Breast epithelium (tissue), 4 donors: ENCODE results near the gene SMTNL1. TPM values are rescaled to one million over a fixed set of nuclear protein-coding genes. Genes with fewer than 3 reads are reported as not detected.

Experiments
- DNase-seq, 2 donors: peaks; one replicate each; pipeline ENCODE4 v3.0.0-alpha.2; 2019; ENCODE audit warnings: low spot score in 2 of 2
- H3K27ac ChIP-seq, 2 donors: fragments of 200-600 bp; sonication (generic) in 1 of 2; one replicate each; pipeline ENCODE4 v1.5.1; 2016 to 2019; ENCODE audit warnings: mild to moderate bottlenecking in 1 of 2
- H3K27me3 ChIP-seq, 2 donors: fragments of 200-600 bp; sonication (generic) in 1 of 2; one replicate each; pipeline versions ENCODE4 v1.5.1 to v1.6.0; 2017 to 2019; ENCODE audit warnings: control low read depth in 1 of 2, mild to moderate bottlenecking in 1 of 2
- H3K36me3 ChIP-seq: fragments of 200-600 bp; one replicate; pipeline ENCODE4 v1.5.1; 2019
- H3K4me1 ChIP-seq, 2 donors: fragments of 200-600 bp; sonication (generic); one replicate each; pipeline ENCODE4 v1.5.1; 2016 to 2019; ENCODE audit warnings: control low read depth in 1 of 2
- H3K4me3 ChIP-seq, 3 donors: fragments of 200-600 bp; sonication (generic); 1 replicate in 2 of 3; 2 replicates in 1 of 3; pipeline ENCODE4 v1.5.1; 2016 to 2019; ENCODE audit warnings: mild to moderate bottlenecking in 3 of 3, moderate library complexity in 2 of 3
- H3K9me3 ChIP-seq, 2 donors: fragments of 200-600 bp; sonication (generic) in 1 of 2; one replicate each; pipeline ENCODE4 v1.5.1; 2016 to 2019; ENCODE audit warnings: control low read depth in 1 of 2
- POLR2A ChIP-seq: fragments of 450-650 bp; IDR thresholded peaks from one replicate; pipeline ENCODE4 v1.6.1; 2016; ENCODE audit warnings: antibody characterized with exemption, mild to moderate bottlenecking, moderate library complexity
- POLR2AphosphoS5 ChIP-seq, 3 donors: sonication (generic); formaldehyde crosslinking; IDR thresholded peaks; one replicate each; pipeline ENCODE4 v1.6.1; 2017; ENCODE audit warnings: antibody characterized with exemption in 3 of 3
- intact Hi-C: fragments of 100-400 bp; cut with DNase I; formaldehyde crosslinking; loops from one replicate; pipeline ENCODE4 v1.15.1; 2023; ENCODE audit warnings: low total_unique reads
- total RNA-seq, 3 donors: library from RNA; depleted of rRNA; stranded (reverse); fragments of >200 nt; gene quantifications; one replicate each; pipeline ENCODE4 v1.1.0, GENCODE V29; 2016
- TF ChIP-seq, protein P1 (sequence below), 3 donors: fragments of 450-650 bp; IDR thresholded peaks; one replicate each; pipeline ENCODE4 v1.5.1; 2016 to 2017; ENCODE audit warnings: antibody characterized with exemption in 3 of 3, mild to moderate bottlenecking in 3 of 3, moderate library complexity in 3 of 3

Gene SMTNL1
- total RNA-seq, 3 donors from 2014 or later = not detected

- TF ChIP-seq, protein P1, sequence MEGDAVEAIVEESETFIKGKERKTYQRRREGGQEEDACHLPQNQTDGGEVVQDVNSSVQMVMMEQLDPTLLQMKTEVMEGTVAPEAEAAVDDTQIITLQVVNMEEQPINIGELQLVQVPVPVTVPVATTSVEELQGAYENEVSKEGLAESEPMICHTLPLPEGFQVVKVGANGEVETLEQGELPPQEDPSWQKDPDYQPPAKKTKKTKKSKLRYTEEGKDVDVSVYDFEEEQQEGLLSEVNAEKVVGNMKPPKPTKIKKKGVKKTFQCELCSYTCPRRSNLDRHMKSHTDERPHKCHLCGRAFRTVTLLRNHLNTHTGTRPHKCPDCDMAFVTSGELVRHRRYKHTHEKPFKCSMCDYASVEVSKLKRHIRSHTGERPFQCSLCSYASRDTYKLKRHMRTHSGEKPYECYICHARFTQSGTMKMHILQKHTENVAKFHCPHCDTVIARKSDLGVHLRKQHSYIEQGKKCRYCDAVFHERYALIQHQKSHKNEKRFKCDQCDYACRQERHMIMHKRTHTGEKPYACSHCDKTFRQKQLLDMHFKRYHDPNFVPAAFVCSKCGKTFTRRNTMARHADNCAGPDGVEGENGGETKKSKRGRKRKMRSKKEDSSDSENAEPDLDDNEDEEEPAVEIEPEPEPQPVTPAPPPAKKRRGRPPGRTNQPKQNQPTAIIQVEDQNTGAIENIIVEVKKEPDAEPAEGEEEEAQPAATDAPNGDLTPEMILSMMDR (IDR thresholded peaks at IDR 0.05) = no peak
- TF ChIP-seq POLR2AphosphoS5 (IDR thresholded peaks at IDR 0.05) (no peak), POLR2A (no peak)
- peaks cover 0 to 7% of the 10 kb centered on the region in 2 donors for H3K4me1 ChIP-seq
- no peaks in the 10 kb centered on the region for H3K9me3 ChIP-seq
- H3K4me3 ChIP-seq = peak overlapping the region; percentile 78 to 95 (median 85)
- peak overlapping the region; percentile 82 to 89 for H3K27ac ChIP-seq
- intact Hi-C loops = loop anchor here (5.0 kb wide), 1 partner anchor 71 kb away; no protein-coding TSS in a partner anchor
- no peak for DNase-seq
- no peaks in the 10 kb centered on the region for H3K27me3 ChIP-seq
- H3K36me3 ChIP-seq = no peaks in the 10 kb centered on the region
These were observed 28.9 kb downstream of the SMTNL1 start for GRCh38 chr11:57566005-57566904.

GRCh38 chr11:57566905-57567514, 29.6 kb downstream of the SMTNL1 start:
- intact Hi-C loops = loop anchor here (5.0 kb wide), 1 partner anchor 70 kb away; no protein-coding TSS in a partner anchor
- Histone ChIP-seq H3K9me3 (no peaks in the 10 kb centered on the region), H3K27me3 (no peaks in the 10 kb centered on the region), H3K4me3 (peak overlapping the region; percentile 78 to 95 (median 85)), H3K27ac (peak overlapping the region; percentile 82 to 89), H3K36me3 (no peaks in the 10 kb centered on the region), H3K4me1 (peaks cover 0 to 7% of the 10 kb centered on the region in 2 donors)
- TF ChIP-seq POLR2AphosphoS5 (IDR thresholded peaks at IDR 0.05) (no peak), POLR2A (no peak)
- TF ChIP-seq, protein P1 (IDR thresholded peaks at IDR 0.05) = no peak
- DNase-seq = no peak

DNA sequence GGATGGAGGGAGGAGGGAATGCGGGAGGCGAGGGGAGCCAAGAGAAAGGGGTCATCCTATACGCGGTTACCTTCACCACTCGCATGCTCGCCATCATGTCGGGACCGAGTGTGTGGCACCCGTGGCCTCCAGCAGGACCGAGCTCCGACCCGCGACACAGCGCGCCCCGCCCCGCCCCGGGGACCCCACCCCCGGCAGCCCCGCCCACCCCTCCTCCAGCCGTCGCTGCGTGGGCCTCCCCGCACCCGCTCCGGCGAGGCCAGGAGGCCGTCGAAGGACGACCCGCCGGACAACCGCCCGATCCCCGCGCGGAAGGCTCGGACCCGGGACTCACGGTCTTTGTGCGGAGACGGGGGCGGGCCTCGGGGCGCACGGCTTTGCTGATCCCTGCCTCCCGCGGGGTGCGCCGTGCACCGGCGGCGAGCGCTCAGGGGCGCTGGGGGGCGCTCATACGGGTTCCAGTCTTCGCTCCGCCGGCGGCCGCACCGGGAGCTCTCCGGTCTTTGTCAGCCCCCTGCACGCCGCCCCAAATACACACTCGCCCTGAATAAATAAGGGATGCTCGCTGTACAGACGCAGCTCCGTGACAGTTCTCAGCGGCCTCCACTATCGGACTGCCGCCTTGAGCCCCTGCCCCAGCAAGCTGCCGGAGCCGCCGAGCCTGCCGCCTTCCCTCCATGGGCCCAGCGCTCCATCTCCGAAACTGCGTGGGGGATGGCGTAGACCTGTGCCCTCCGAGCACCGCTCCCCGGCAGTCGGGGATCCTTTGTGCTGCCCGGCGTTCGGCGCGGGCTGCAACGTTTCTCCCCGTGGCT, 30.3 kb downstream of the SMTNL1 start, which contains the start of gene UBE2L6:
TSS of gene UBE2L6 (minus strand) at position 158 of the 815 bp plus-strand sequence. CDS start at position 97, 61 bp downstream.
- peak; percentile 60 to 75 for DNase-seq
- intact Hi-C loops = loop anchor here (5.0 kb wide), 1 partner anchor 70 kb away; no protein-coding TSS in a partner anchor
- Histone ChIP-seq H3K27ac (peak within 1 kb of the TSS; percentile 82 to 89), H3K9me3 (no peaks in the 10 kb centered on the region), H3K36me3 (no peaks in the 10 kb centered on the region), H3K4me1 (peaks cover 0 to 7% of the 10 kb centered on the region in 2 donors), H3K4me3 (peak within 1 kb of the TSS; percentile 78 to 95 (median 85)), H3K27me3 (no peaks in the 10 kb centered on the region)
- TF ChIP-seq, protein P1 (IDR thresholded peaks at IDR 0.05) = peak in 1 of 3 donors; percentile 87
- TF ChIP-seq POLR2A (no peak), POLR2AphosphoS5 (IDR thresholded peaks at IDR 0.05) (peak in 2 of 3 donors; percentile 65 to 71)

DNA sequence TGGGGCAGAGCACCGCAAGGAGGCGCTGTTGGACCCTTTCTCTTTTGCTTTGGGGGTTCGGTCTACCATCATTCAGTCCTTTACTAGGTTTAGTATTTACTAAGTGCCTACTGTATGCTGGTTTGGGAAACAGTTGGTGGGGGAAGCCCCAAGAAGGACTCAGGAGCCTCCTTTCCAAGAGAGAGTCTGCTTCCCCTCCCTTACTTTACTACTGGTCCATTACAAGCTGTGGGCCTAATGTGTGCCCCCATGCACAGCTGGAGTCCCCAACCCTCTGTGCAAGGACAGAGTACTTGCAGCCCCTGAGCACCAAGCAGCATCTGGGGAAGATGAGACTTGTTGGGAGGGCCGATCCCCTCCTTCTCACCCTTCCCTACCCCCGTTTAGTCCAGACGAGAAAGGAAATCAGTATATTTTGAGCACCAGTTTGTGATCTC, 31.0 kb downstream of the SMTNL1 start:
- Histone ChIP-seq H3K36me3 (no peaks in the 10 kb centered on the region), H3K9me3 (no peaks in the 10 kb centered on the region), H3K4me3 (peak overlapping the region; percentile 78 to 95 (median 85)), H3K4me1 (peaks cover 0 to 7% of the 10 kb centered on the region in 2 donors), H3K27me3 (no peaks in the 10 kb centered on the region), H3K27ac (peak overlapping the region; percentile 82 to 89)
- intact Hi-C loops = loop anchor here (5.0 kb wide), 1 partner anchor 69 kb away; no protein-coding TSS in a partner anchor
- no peak for DNase-seq
- TF ChIP-seq, protein P1 (IDR thresholded peaks at IDR 0.05) = peak in 2 of 3 donors; percentile 82 to 87
- no peak for TF ChIP-seq POLR2AphosphoS5 (IDR thresholded peaks at IDR 0.05)
- TF ChIP-seq POLR2A = no peak
